Hematopoietic multipotent progenitor cell treated with erythropoietin and hydrocortisone succinate and interleukin-3 and kit ligand, for 15 days (in vitro differentiated cells): Measurements from ENCODE around the gene CDS2.

Source experiments
- DNase-seq: peaks from one replicate; pipeline ENCODE4 v3.0.0-alpha.2; 2015; ENCODE audit warnings: low spot score

CDS2 gene

GRCh38 chr20:5119435-5120184, 7.2 kb upstream of the CDS2 start, which contains the start of gene PCNA:
Gene PCNA, minus strand, starts transcription at chr20:5119958. Its CDS starts 160 bp downstream, at chr20:5119798.
- DNase-seq, result peak; percentile 97

GRCh38 chr20:5120185-5120476, 6.7 kb upstream of the CDS2 start:
- no peak for DNase-seq

DNA sequence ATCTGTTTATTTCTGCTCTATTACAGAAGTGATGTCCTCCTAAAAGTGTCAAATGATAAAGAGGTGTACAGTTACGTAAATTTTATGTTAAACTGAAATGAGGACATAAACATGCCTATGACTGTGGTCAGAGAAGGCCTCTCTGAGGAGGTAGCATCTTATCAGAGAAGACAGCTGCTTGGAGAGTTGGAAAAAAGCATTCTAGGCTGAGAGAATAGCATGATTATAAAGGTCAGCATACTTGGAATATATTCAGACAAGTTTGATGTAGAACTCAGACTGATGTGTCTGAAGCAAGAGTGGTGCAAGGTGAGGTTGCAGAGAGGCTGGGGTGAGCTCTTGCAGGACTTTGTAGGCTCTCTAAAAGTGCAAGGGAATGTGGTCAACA, 3.9 kb upstream of the CDS2 start:
- DNase-seq, result peak; percentile 58

GRCh38 chr20:5127204-5127858, 523 bp downstream of the CDS2 start:
- DNase-seq, result peak; percentile 35

DNA sequence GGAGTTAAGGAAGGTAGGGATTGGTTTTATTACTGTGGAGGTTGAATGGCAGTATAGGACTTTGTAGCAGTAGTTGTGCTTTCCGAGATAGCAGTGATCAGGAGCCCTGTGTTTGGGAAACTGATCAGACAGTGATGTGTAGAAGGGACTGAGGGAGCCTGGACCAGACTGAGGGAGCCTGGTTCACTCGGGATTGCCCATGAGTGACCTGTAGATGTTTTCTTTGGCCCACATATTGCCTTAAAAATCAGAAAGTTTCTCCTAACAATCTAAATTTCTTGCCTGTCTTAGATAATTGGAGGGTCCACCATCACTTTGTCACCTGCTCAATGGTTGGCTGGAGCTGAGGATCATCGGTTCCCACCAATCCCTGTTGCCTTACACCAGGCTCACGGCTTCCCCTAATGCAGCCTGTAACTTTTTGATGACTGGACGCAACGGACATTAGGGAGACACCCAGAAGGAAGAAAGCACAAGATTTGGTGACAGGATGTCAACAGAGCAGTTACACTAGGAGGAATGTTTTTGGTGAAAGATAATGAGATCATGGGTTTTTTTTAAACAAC, 1.1 kb downstream of the CDS2 start:
- DNase-seq, result no peak

GRCh38 chr20:5128886-5129285, 2.1 kb downstream of the CDS2 start:
- no peak for DNase-seq

DNA sequence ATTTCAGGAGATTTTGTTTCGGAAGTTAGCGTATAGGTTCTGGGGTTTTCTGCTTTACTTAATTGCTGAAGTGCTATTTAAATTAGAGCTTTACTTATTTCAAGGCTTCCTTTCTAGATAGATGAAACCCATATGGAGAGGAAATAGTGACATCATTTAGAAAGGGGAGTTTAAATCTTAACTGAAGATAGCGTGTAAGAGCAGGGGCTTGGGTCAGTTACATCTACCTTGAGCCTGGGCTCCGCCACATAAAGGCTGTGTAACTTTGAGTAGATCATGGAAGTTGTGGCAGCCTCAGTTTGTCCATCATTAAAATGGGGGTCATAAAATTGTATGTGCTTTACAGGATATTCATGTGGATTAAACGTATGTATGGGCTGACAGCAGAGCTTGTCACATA, 4.7 kb downstream of the CDS2 start:
- no peak for DNase-seq

DNA sequence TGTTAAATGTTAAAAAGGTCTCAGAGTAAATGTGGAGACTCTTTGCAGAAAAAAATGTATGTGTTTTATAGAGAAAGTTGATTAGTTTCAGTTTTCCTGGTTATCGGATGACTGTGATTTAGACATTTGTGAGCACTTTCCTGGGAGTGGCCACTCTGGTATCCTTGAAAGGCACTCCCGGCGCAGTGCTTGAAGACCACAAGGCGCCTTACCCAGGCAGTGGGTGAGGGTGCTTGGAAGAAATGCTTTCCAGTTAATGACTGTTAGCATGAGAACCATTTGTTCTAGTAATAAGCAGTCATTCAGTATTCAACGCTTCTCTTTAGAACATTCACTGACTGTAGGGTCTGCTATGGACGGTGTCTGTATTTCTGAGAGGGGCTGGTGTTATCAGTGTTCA, 7.2 kb downstream of the CDS2 start:
- DNase-seq, result no peak

DNA sequence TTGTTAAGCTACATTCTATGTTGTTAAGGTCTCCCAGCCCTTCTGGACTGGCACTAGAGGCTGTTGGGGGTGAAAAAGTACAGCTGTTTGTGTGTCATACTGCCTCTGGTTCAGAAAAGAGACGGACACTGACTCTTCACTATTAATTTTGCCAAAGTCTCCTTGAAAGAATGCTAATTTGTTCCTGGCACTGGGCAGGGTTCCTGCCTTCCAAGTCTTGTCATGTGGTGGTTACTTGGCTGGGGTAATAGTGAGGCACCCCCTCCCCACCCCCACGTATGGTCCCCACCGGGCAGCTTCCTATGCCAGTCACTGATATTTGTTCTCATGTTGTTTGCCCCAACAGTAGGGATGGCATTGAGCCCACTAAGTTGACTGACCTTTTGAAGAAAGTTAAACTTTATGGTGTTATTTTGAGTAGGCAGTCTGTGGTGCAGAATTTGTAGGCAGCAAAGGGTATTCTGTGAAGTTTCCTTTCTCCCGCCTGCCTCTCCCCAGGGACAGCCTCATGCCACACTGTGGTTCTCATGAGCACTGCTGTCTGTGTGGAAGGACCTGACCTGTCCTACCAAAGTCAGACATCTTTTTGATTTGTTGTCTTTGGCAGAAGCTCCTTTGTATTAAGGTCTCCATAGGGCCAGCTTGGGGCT, 8.7 kb downstream of the CDS2 start:
- no peak for DNase-seq

DNA sequence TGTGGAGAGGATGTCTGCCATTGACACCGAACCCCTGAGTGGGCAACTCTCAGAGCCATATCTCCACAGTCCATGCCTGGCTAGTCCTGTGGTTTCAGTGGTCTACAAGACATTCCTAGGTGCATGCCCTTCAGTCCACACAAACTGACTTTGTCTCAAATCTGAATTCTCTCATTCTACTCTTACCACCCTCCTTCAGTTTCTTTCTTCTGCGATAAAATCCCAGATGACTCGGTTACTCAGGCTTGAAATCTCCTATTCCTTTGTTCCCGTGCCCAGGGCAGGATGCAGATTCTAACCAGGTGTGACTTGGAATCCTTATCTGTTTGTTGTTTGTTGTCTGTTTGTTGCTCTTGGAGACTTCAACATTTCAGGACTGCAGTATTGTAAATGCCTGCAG, 9.3 kb downstream of the CDS2 start:
- DNase-seq, result no peak

DNA sequence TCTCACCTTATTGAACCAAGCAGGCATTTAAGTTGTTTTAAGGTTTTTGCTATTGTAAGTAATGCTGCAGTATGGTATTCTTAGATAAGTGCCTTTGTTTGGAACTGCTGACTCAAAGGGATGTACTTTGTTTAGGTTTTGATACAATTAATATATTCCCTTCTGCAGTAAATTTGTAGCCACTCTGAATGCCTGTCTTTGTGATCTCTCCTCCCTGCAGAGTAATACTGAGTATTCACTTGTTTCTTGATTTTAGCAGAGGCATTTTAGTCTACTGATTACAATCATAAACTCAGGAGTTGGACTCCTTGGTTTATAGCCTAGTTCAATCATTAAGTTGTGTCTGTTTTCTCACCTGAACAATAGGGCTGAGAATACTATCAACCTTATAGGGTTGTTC, 13.4 kb downstream of the CDS2 start:
- no peak for DNase-seq

DNA sequence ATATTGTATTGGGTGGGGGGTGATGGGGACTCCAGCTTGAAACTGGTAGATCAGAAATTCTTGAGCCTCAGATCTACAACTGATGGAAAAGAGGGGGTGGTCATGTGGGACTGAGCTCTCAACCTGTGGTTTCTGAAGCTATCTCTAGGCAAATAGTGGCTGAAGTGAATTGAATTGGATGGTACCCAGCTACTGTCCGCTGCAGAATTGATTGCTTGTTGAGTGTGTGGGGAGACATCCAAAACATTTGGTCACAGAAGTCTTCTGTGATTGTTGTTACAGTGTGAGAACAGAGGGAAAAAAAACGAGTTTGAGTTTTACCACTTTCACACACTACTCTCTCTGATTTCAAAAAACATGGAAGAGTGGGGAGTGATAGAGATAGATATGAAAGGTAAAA, 14.8 kb downstream of the CDS2 start:
- no peak for DNase-seq

- no peak for DNase-seq
These were observed 17.0 kb downstream of the CDS2 start for GRCh38 chr20:5143851-5144250.

- DNase-seq, result no peak
These were observed 18.7 kb downstream of the CDS2 start for GRCh38 chr20:5145365-5146098.

GRCh38 chr20:5146099-5146668, 19.4 kb downstream of the CDS2 start:
- no peak for DNase-seq

- no peak for DNase-seq
These were observed 20.2 kb downstream of the CDS2 start for GRCh38 chr20:5146871-5147592.

GRCh38 chr20:5148581-5148980, 21.8 kb downstream of the CDS2 start:
- no peak for DNase-seq

DNA sequence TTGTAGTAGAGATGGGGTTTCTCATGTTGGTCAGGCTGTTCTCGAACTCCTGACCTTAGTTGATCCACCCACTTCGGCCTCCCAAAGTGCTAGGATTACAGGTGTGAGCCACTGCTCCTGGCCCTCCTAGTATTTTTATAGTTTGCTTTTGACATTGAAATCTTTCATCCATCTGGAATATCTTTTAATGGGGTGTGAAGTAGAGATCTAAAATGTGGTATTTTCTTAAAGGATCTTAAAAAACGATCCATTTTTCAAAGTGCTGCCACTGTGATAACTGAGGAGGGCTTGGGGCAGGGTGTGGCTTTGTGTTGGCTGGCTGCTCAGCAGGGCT, 23.1 kb downstream of the CDS2 start:
- no peak for DNase-seq

GRCh38 chr20:5150226-5151076, 23.6 kb downstream of the CDS2 start:
- no peak for DNase-seq

DNA sequence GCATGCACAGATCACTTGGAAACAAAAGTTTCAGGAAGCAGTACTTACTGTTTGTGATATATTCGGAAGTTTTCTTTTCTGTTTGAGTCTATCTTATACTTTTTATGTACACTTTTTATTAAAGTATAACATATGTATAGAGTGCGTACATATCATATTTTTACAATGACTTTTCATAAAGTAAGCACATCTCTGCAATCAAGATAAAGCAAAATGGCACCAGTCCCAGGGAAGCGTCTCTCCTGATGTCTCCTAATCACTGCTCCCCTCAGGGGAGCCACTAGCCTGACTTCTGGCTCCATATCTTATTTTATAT, 26.3 kb downstream of the CDS2 start:
- DNase-seq, result no peak
